COR-L47 (cell line): ENCODE measurements around the gene TSPAN16.

ENCODE experiments used
- DNase-seq: peaks from one replicate; lab custom pipeline; 2025; lab: John Stamatoyannopoulos, UW

TSPAN16 gene

DNA sequence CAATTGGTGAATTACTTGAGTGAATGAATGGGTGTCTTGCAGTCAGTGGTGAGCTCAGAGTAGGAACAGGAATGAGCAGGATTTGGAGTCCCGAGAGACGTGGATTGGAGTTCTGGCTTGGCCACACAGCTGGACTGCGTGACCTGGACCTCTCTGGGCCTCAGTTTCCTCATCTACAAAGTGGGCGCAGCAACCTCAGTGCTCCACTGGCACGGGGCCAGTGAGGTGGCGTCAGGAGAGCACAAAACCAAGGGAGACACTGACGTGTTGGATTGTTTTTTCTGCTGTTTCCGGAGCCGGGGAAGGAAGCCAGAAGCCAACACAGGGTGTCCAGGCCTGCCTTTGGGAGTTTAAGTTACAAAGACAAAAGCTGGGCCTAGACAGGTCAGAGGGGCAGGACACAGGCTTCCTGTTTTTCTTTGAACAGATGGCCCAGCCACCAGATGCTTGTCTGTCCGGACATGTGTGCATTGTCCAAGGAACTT is 27.1 kb upstream of the TSPAN16 start:
- no peak for DNase-seq

DNA sequence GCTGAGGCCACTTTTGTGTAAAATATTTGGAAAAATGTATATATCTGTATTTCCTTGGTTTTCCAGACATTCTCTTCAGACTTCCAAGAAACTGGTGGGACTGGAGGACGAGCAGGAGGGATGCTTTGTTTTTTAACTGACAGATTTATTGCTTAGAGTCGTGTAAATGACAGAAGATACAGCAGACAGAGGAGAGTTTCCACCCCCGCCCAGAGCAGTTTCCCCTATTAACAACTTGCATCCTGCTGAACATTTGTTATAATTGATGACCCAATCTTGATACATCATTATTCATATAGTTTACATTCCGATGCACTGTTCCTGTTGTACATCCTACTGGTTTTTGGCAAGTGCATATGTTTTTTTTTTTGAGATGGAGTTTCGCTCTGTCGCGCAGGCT is 26.6 kb upstream of the TSPAN16 start:
- no peak for DNase-seq

DNA sequence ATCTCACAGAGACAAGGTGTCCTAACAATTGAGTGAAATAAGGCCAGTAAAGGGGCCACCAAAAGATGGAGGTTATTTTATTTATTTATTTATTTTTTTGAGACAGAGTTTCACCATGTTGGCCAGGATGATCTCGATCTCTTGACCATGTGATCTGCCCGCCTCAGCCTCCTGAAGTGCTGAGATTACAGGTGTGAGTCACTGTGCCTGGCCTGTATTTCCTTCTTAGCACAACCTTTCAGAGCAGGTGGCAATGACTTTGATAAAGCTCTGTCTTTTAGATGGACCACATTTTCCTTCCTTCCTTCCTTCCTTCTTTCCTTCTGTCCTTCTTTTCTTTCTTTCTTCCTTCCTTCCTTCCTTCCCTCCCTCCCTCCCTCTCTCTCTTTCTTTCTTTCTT is 22.7 kb upstream of the TSPAN16 start:
- DNase-seq: no peak

DNA sequence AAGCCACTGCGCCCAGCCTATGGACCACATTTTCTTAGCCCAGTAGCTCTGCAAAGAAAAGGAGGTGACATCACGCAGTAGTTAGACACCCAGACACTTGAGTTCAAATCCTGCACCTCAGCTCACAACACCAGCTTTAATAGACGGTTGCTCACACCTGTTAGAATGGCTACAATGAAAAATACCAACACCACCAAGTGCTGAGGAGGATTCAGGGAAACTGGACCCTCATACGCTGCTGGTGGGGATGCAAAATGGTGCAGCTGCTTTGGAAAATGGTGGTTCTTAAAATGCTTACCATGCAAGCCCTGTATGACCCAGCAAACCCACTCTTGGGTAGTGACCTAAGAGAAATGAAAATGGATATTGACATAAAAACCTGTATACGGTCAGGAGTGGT is 22.0 kb upstream of the TSPAN16 start:
- DNase-seq: no peak

DNA sequence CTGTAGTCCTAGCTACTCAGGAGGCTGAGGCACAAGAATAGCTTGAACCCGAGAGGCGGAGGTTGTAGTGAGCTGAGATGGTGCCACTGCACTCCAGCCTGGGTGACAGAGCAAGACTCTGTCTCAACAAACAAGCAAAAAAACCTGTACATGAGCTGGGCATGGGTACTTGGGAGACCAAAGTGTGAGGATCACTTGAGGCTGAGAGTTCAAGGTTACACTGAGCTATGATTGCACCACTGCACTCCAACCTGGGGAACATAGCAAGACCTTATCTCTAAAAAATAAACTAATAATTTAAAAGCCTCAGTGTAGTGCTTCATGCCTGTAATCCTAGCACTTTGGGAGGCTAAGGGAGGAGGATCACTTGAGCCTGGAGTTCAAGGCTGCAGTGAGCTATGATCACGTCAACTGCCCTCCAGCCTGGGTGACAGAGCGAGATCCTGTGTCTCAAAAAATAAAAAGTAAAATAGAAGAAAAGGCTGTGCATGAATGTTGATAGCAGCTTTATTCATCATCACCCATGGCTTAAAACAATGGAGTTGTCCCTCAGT is 21.4 kb upstream of the TSPAN16 start:
- DNase-seq: no peak

DNA sequence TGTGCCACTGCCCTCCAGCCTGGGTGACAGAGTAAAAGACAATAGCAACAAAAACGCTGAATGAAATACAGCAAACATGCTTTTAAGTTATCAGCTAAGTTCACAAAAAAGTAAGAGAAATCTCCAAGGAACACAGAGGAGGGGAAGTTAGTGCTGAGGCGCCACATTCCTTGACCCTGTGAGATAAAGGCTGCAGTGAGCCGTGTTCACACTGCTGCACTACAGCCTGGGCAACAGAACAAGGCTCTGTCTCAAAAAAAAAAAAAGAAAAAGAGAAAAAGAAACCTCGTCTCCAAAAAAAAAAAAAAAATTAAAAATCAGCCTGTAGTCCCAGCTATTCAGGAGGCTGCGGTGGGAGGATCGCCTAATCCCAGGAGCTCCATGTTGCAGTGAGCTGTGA is 17.3 kb upstream of the TSPAN16 start:
- no peak for DNase-seq

DNA sequence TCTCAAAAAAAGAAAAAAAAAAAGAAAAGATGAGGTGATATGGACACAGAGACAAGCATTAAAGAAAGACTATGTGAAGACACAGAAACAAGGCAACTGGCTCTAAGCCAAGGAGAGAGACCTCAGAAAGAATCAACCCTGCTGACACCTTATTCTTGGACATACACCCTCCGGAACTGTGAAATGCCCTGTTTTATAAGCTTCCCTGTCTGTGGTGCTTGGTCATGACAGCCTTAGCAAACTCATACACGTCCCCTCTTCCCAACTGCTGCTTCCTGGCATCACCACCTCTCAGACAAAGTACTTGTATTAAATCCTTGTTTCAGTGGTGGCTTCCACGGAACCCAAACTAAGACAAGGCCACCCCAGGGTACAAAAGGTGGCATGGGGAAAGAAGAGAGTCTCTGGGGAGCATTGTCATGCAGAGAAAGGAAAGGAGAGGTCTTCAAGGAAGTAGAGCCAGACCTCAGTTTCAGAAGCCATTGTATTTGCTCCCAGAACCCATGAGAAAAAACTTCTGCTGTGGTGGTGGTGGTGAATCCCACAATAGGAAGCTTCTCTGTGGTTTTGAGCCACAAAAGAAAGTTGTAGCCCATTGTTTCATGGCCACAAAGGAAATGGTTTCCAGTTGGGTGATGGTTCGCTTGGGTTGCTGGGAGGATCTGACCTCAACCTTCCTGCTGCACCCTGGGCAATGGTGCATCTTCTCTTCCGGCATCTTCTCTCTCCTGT is 16.3 kb upstream of the TSPAN16 start:
- DNase-seq: no peak

DNA sequence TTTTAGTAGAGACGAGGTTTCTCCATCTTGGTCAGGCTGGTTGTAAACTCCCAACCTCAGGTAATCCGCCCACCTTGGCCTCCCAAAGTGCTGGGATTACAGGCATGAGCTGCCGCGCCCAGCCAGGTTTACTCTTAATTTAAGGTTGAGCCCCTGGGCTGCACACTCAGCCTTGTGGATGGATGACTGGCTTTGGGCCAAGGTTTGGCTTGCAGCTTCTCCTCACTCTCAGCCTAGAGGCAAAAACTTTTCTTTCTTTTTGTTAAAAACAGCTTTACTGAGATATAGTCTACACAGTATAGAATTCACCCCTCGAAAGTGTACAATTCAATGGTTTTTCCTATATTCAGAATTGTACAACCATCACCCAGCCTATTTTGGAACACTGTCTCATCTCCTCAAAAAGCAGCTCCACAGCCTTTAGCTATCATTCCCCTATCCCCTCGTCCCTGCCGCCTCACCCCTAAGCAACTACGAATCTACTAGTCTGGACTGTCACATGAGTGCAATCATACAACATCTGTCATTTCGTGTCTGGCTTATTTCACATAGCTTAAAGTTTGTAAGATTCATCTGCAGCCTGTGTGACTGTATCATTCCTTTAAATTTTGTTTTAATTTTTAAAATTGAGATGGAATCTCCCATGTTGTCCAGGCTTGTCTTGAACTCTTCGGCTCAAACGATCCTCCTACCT is 14.5 kb upstream of the TSPAN16 start:
- DNase-seq: no peak

DNA sequence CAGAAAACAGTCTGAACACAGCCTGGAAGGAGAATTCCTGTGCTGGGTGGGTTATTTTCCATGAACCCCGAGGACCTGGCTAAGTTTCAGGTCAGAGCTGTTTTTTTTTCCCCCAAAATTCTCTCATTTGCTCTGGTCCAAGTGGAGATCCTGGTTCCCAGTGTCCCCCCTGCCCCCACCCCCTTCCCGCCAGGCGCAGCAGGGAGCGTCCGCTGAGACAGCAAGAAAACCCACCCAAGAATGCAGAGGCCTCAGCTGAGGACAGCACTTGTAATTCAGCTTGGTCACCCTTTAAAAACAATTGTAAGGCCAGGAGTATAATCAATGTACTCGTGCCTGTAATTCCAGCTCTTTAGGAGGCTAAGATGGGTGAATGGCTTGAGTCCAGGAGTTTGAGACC is 11.4 kb upstream of the TSPAN16 start:
- DNase-seq: no peak

DNA sequence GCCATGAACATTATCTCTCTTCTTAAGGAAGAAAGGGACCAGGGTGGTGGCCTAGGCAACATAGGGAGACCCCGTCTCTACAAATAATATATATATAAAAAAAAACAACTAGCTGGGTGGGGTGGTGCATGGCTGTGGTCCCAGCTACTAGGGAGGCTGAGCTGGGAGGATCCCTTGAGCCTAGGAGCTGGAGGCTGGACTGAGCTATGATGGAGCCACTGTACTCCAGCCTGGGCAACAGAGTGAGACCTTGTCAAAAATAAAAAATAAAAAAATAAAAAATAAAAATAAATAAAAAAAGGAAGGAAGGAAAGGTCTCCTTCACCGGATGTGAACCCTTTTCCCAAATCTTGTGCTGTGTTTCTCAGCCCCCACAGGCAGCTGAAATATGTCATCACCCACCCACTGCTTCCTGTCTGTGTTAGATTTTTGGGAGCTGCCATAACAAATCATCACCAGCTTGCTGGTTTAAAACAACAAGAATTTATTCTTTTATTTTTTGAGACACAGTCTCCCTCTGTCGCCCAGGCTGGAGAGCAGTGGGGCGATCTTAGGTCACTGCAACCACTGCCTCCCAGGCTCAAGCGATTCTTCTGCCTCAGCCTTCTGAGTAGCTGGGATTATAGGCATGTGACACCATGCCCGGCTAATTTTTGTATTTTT is 9.5 kb upstream of the TSPAN16 start:
- no peak for DNase-seq

DNA sequence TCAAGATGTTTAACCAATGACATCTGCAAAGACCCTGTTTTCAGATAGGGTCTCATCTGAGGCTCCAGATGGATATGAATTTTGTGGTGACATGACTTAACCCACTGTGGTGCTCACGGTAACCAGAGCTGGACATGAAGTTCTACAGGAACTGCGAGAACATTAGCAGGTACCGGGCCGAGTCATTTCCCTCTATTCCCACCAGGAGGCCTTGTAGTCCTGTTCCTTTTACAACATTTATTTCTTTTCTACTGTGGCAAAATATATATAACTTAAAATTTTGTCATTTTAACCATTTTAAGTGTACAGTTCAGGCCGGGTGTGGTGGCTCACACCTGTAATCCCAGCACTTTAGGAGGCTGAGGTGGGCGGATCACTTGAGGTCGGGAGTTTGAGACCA is 7.6 kb upstream of the TSPAN16 start:
- DNase-seq: no peak

DNA sequence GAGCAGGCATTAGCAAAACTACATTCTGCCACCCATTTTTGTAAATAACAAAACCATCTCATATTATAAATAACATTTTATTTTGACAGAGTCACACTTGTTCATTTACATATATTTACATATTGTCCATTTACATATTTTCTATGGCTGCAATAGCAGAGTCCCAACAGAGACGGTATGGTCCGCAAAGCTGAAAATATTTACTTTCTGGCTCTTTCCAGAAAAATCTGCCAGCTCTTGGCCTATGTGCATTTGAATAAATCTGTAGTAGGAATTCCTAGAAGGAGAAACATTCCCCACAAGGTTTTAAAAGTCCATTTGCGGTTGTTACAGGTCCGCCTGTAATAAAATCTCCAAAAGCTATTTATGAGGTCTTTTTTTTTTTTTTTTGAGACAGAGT is 5.7 kb upstream of the TSPAN16 start:
- no peak for DNase-seq

DNA sequence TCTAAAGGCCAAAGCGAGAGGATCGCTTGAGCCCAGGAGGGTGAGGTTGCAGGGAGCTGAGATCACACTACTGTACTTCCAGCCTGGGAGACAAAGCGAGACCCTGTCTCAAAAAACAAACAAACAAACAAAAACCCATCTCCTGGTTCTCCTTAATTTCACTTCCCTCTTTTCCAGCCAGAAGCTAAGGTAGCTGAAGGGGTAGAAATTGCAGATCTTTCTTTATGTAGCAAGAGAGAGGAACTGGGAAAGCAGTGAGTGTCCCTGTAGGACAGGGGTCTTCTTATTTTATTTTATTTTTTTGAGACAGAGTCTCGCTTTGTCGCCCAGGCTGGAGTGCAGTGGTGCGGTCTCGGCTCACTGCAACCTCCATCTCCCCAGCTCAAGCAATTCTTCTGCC is 4.5 kb upstream of the TSPAN16 start:
- no peak for DNase-seq

DNA sequence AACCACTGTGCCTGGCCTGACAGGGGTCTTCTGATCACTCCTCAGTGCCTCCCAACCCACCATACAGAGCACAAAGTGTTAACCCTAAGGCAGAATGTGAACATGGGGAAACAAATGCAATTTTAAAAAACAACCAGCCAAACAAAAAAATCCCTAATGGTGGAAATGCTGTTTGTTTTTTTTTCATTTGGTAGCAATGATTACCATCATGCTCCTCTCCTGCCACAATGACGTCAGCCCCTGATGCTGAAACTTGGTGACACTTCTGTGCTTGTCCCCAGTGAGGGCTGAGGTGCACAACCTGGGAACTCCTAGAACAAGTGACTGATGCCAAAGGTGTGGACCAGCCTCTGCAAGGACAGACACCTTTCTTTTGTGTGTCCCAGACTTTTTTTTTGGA is 4.0 kb upstream of the TSPAN16 start:
- no peak for DNase-seq

DNA sequence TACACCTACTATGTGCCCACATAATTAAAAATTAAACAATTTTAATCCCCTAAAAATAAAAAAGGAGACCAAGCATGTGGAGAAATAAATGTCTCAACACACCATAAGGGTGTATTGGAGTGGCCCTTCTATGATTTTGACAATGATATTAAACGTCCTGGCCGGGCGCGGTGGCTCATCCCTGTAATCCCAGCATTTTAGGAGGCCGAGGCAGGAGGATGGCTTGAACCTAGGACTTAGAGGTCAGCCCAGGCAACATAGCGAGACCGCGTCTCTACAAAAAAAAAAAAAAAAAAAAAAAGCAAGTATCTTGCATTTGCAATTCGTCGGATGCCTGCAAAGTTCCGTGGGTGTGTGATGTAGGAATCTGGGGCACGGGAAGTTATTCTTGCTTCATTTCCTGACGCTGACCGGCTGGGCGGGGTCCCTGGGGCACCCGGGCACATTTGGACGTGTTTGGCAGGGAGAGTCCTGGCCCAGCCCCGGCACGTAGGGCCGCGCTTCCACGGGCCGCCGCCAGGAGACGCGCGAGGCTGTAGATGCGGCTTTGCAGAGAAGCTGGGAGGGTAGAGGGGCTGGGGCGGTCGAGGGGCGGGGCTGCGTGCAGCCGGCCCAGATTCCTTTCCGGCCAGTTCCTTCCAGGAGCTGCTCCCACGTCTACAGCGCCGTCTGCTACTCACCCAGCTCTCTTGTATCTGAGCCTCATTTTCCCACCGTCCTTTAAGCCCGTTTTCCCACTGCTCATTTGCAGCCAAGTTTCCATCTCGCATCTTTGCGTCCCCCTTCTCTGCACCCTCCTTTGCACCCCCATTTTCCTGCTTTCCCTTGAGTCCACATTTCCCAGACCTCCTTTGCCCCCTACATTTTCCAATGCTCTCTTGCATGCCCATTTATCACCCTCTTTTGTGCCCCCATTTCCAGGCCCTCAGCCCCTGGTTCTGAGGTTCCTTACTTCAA is 2.2 kb upstream of the TSPAN16 start:
- peak; percentile 79 for DNase-seq

DNA sequence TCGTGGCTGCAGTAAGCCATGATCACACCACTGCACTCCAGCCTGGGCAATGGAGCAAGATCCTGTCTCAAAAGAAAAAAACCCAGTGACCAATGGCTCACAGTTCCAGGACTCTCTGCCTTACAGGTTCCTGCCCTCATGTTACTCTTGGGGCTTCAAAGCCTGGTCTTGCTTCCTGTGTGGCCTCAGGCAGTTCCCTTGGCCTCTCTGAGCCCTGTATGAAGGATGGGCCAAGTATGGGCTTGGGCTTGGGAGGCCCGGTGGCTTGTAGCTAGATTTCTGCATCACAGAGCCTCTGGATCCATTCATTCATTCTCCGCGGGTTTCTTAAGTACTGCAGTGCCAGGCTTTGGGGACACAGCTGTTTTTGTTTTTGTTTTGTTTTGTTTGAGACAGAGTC is 780 bp upstream of the TSPAN16 start:
- DNase-seq: no peak

DNA sequence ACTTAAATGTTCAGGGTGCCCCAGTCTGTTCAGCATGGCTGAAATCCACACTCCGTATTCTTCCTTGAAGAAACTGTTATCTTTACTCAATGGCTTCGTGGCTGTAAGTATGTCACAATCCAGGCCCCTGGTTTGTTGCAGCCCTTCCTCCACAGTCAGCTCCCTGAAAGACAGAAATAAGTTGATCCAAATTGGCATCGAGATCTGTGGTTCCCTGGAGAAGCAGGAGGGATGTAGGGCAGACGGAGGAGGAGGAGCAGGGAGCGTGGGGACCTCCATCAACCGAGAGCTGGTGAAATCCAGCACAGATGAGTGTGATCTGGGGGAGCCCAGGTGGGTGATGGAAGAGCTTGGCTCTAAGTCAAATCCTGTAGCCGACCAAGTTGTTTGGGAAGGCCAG is 304 bp downstream of the TSPAN16 start:
- no peak for DNase-seq

DNA sequence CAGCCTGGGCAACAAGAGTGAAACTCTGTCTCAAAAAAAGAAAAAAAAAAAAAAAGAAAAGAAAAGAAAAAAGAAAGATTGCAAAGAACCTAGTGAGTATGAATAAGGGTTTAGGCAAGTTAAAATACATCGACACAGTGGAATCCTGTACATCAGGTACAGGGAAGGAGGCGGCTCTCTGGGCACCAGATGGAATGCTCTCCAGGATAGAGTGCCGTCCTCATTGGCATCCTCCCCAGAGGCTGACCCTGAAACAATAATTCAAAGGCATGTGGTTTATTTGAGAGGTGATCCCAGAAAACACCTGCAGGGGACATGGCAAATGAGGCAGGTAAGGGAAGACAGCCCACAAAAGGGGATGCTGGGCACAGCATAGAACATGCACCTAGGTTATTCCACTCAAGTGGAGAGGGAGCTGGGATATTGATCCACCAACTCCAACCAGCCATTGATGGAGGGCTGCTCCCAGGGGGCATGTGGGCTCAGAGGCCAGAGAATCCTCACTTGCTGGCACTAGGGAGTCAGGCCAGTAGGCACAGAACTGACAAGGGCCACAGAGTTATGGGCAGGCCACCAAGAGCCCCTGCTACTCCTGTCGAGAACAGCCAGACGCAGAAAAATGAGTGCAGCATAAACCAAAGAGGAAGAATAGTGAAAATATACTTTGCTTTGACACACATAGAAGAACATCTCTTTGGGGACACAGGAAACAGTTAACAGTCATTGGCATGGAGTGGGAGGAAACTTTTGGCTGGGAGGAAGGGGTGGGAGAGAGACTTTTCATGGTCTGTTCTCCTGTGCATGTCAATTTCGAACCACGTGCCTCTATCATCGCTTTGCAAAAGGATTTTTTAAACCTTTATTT is 4.2 kb downstream of the TSPAN16 start:
- no peak for DNase-seq

DNA sequence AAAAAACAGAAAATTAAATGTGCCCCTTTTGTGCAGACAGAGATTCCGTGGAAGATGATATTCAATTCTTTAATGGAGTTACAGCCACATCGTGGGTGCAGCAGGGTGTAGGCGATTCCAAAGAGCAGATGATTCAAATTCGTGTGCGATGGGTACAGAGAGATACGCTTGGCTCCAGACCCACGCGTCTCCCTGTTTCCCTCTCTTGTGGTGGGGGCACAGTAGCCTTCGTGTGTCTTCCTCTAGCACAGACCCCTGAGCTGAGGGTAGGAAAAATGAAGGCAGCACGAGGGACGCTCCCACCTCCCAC is 4.8 kb downstream of the TSPAN16 start:
- no peak for DNase-seq

DNA sequence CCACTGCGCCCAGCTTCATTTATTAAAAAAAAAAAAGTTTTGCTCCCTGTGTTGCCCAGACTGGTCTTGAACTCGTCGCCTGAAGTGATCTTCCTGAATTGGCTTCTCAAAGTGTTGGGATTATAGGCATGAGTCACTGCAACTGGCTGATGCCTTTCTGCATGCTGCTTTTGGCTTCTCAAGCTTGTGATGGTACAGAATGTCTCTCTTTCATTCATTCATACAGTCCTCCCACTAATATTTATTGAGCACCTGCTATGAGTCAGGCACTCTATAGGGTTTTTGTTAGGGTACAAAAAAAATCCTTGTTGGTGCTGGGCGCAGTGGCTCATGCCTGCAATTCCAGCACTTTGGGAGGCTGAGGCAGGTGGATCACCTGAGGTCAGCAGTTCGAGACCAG is 9.0 kb downstream of the TSPAN16 start:
- DNase-seq: no peak

DNA sequence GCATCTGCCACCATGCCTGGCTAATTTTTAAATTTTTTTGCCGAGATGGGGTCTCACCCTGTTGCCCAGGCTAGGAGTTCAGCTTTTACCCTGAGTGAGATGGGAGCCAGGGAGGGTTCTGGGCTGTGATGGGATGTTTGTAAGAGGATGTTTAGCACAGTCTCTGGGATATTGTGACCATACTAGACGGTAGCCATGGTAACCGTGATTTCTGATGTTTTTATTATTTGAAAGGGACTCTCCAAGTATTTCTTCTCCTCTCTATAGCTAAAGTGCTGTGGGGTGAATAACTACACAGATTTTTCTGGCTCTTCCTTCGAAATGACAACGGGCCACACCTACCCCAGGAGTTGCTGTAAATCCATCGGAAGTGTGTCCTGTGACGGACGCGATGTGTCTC is 10.4 kb downstream of the TSPAN16 start:
- no peak for DNase-seq
